Activated CD8-positive, alpha-beta memory T cell treated with anti-CD3 and anti-CD28 coated beads, Interleukin-2, amount 50 U/mL, for 1 hour (primary cell): ENCODE data around the gene SDK1.

Experiments used
- DNase-seq: peaks from one replicate; pipeline ENCODE4 v3.0.0-alpha.2; 2020; ENCODE audit errors: extremely low read depth

The SDK1 gene

DNA sequence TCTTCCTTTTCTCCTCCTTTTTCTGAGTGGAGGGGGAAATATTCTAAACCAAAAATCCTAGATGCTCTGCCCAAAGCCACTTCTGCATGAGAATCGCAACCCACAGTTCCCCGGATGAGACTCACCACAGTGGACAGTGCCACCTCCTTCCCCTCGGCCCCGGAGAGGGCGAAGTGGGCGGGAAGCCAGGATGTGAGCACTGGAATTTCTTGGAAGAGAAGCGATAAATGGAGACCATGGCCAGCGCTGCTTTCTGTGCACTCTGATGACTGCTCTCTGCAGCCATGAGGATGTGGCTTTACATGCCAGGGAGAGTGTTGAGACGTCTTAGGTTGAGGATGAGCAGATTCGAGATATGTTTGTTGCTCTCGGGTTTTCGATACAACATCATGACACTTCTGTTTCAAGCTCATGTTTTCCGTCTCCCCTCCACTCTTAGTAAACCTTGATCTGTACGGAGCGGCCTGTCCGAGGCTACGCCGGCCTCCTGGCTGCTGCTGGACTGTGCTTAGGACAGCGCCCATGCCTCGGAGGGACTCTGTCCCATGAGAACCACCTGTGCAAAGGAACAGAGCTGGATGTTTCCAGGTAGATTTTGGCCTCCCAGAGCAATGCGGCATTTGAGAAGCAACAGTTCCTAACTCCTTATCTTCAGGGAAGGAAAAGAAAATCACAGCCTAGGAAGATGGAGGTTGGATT is 966.4 kb downstream of the SDK1 start:
- DNase-seq: no peak

DNA sequence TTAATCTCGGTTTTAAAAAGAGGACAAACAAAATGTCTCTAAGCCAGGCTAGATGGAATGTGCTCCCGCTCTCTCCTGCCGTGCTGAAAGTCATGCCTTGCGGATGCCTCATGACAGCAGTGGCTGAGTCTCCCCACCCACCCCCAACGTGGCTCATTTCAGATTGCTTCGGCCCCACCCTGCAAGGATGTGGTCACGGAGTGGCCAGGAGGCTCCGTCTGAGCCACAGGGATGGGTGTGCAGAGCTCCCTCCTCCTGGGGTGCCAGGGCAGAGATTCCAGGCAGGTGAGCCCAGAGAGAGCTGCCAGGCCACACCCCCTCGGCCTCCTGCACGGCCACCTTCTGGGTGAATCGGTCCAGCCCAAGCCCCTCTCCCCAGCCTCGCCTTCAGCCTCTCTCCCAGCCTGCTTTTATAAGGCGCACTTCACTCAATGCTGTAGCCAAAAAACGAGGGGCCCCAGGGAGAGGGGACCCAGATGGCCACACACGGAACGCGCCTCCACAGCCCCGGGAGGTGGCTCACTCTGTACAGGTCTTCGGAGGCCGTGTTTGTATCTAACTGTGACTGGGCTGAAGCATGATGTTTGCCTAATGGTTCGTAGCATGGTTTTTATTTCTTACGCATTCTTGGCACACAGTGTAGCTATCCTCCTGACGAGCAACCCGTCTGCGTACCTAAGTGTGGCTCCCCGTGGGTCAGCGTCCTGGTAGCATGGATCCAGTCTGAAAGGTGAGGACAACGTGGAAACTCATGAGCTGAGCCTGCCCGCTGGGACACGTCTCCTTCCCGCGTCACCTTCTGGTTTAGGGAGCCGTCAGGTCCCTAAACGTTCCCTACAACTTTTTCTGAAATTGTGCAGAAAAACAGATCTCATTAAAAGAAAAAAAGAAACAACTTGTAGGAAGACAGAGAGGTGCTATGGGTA is 967.3 kb downstream of the SDK1 start:
- DNase-seq: no peak

DNA sequence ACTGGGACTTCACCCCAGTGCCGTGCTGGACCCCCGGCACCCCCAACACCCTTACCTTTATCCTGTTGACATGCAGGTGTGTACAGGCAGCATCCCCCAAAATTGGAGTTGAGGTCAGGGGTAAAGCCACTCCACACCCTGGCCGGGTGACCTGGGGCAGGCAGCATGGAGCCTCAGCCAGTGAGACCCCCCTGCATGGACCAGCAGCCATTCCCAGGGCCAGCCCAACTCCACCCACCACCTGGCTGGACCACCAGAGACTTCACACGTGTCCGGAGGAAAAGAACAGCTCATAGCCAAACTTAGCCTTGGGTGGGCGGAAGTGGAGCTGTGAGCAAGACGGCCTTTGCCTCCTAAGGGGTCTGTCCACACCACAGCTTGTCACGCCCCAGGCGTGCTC is 968.0 kb downstream of the SDK1 start:
- DNase-seq: no peak

DNA sequence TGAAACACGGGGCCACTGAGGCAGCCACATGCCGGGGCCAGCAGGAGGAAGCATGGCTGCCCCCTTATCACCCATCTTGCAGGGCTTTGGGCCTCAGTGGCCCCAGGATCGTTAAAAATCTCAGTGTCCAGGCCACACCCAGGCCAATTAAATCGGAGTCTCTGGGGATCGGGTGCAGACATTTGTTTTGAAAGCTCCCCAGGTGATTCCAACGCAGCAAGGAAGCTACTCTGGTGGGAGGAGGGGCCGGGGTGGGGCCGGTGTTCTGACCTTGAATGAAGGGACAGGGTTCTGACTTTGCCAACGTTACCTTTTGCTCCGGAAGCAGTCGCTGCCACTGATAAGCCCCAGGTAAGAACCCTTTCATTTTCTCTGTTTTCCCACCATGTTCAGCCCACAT is 968.7 kb downstream of the SDK1 start:
- no peak for DNase-seq

DNA sequence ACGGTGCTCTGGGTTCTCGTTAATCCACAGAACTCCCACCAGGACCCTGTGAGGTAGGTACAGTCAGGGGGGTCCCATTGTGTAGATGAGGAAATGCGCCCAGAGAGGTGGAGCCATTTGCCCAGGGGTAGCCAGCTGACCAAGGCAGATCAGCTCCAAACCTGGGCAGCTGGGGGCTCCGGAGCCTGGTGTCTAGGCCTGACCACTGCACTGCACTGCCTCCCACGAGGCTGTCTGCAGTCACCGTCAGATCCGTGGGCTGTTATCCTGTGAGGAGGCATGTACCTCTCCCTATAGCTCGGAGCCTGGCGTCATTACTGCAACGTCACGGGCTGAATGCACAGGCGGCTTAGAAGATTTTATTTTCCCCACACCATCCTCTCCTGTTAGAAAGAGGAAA is 969.2 kb downstream of the SDK1 start:
- no peak for DNase-seq

DNA sequence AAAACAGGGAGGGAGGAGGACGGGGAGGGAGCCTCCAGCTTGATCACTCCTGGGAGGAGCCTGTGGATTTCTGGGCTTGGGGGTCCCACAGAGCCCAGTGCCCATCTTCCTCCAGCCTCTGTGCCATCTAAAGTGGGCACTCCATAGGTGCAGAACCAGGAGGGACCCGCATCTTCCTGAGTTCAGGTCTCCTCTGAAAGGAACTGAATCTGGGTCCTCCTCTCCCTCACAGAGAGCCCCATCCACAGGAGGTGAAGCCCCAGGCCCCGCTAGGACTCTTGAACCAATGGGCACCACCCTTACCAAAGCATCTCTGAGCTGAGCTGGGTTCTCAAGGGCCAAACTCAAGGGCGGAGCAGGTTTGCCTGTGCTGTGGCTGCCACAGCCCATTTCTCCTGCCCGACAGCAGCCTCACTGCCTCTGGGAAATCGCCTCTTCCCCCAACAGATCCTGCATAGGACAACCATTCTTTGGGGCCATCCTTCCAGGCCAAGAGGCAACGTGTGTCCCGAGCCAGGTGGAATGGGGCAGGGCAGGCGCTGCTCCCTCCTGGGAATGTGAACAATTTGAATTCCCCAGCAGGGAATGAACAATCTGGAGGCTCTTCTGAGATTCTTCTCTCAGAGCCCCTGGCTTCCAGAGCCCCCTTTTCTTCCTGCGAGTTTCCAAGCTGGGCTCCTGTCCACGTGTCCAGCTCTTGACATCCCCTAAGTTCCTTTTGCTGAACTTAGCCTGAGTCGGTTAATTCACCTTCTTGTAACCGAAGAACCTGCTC is 970.1 kb downstream of the SDK1 start:
- no peak for DNase-seq

DNA sequence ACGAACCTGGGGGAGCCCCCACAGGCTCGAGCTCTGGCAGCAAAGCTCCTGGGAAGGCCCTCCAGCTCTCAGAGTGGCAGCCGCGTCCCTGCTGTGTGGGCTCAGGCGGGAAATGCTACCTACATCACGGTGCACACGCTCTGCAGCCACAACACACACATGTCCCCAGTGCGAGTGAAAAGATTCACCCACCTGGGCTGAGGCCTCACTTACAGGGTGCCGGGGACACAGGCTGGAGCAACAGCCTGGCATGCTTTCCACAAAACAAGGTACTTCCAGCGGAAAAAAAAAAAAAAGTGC is 970.6 kb downstream of the SDK1 start:
- no peak for DNase-seq

DNA sequence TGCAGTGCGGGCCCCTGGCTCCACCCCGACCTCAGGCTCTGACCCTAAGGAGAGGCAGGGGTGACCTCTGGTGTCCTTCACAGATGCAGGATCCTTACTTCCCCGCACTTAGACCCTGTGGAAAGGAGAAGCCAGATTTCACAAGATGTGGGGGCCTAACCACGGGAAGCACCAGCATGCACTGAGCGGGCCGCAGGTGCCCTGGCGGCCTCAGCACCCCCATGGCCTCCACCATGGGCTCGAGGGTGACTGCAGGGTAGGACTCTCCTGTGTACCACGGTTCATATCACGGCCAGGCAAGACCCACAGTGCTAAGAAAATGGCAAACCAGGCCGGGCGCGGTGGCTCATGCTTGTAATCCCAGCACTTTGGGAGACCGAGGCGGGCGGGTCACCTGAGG is 971.1 kb downstream of the SDK1 start:
- no peak for DNase-seq

DNA sequence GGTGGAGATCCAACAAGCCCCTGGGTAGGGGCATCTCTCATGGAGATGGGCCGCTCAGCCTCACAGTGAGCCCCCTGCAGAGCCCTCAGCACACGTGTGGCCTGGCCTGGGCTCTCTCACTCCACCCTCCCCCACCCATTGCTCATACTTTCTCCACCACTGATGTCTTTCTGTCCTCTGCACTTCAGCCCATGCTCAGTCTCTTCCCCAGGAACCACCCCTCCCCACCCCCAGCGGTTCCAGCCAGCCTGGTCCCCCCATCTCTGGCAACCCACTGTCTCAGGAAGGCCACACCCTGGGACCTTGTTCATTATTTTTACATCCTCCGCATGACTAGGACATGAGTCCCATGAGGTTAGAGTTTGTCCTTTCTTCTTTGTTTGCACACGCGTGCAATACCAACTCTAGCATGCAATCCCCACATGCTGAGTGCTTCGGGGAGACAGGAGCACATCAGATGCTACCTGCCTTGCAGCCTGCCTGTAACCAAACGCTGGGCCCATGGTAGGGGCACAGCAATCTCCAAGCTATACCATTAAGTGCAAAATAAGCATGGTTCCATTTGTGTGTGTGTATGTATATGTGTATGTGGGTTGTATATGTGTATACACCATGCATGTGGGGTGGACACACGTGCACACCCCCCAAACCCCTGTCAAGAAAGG is 972.6 kb downstream of the SDK1 start:
- no peak for DNase-seq

DNA sequence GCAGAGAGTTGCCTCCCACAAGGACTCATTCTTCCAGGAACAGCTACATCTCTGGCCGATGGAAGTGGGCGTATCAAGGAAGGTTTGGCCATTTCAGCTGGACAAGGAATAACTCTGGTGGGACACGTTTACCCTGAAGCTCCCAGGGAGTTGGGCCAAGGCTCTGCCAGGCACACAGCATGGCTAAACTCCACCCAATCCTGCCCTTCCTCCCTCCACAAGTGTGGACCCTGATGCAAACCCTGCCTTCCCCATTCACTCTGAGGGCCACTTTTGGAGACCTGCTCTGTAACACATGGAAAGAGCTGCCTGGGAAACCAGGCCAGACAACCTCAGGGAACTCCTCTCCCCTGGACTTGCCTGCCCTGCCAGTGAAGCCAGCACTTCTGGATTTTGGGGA is 973.2 kb downstream of the SDK1 start:
- DNase-seq: no peak

DNA sequence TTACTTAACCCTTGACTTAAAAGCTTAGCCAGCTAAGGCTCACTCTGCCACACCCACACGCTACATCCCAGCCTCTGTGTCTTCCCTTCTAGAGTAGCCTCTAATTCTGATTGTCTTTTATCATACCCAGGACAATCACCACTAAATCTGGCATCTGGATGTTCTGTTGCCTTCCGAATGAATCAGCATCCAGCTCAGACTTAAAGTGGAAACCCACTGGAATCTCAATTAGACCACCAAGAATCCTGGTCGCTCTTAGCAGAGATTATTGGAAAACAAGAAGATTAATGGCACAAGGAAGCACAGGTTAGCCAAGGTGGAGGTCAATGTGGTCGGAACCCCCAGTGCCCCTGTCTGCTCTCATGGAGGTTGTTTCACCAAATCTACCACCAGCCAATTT is 976.9 kb downstream of the SDK1 start:
- DNase-seq: no peak

DNA sequence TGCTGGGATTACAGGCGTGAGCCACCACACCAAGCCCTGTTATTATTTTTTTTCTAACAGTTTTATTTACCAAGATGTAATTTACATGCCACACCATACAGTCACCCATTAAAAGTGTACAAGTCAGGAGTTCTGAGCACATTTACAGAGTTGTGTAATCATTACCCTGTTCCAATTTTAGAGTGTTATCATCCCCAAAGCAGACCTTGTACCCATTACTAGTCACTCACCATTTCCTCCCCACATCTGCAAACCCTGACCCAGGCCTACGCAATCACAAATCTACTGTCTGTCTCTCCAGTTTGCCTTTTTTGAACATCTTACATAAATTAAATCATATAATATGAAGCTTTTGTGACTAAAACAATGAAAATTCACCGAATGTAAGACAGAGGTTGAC is 978.2 kb downstream of the SDK1 start:
- DNase-seq: no peak

DNA sequence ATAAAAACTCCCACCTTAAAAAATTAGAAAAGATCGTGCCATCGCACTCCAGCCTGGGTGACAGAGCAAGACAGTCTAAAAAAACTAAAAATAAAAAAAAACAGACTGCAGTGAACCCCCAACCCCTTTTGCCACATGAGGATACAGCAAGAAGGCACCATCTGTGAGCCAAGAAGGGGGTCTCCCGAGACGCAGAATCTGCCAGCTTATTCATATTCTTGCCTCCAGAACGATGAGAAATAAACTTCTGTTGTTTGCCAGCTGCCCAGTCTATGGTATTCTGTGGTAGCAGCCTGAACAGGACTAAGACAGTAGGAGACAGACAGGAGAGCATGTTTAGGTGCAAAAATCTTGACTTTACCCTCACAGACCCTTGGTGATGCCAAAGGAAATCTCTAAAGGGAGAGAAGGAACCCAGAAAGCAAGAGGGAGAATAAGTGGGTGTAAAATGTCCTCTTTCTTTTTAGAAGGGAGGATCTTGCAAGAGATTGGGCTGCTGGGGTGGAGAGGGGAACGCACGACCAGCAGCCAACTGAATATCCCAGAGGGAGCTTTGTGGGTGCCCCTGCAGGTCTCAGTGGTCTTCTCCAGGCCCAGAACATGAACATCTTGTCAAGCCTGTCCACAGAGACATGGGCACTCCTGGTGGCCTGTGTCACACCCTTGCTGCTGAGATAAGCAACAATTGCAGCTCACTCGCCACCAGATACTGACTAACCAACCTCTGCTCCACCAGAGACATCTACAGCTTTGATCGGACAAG is 980.4 kb downstream of the SDK1 start:
- no peak for DNase-seq

DNA sequence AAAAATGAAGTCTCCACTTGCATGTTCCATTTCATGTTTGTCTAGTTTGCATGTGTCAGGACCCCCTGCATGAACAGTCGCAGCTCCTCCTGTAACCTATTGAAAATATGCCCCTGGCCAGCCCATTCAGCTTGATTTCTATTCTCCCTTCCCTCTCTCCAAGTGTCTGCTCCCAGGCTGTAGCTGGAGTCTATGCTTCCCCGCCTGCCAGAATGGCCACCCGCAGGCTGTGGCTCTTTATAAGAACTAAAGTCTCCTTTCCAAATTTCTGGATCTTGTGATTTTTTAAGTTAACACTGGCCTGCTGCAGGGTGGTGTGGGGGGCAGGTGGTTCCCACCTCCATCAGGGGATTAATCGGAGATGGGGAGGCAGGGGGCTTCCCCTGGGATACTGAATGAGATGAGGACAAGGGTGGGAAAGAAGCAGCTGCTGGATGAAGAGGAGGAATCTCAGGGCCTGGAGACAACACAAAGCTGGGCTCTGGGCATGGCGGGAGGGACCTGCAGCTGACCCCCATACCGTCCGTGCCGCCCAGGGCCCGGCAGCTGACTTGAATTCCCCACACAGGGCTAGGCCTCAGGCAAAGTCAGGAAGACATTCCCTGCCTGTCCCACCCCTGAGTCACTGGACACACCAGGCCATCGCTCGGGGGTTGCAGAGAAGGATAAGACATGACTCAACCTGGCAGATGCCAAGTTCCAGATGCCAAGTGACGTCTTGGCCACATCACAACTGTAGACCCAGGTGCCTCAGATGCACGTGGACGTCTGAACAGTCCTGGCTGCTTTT is 981.6 kb downstream of the SDK1 start:
- no peak for DNase-seq

DNA sequence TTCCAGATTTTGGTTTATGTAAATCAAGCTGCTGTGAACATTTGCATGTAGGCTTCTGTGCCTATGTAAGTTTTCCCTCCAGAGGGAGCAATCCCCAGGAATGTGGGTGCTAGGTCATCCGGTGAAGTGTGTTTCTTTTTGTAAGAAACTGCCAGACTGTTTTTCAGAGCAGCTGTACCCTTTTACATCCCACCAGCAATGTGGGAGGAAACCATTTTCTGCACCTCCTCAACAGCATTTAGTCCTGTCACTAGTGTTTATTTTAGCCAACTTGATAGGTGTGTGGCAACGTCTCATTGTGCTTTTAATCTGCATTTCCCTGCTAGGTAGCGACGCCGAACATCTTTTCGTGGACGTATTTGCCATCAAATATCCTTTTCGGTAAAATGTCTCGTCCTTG is 985.3 kb downstream of the SDK1 start:
- no peak for DNase-seq

DNA sequence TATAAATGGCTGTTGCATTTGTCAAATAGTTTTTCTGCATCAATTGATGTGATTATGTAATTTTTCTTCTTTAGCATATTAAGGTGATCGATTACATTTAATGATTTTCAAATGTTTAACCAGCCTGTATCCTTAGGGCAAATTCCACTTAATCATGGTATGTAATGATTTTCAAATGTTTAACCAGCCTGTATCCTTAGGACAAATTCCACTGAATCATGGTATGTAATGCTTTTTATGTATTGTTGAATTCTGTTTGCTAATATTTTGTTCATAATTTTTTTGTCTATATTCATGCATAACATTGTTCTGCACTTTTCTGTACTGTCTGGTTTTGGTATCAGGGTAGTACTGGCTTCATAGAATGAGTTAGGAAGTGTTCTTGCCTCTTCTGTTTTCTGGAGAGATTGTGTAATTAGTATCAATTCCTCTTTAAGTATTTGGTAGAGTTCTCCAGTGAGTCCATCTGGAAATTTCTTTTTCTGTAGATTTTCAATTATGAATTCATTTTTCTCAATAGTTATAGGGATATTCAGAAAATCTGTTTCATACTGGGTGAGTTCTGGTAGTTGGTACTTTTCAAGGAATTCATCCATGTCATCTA is 987.8 kb downstream of the SDK1 start:
- no peak for DNase-seq

DNA sequence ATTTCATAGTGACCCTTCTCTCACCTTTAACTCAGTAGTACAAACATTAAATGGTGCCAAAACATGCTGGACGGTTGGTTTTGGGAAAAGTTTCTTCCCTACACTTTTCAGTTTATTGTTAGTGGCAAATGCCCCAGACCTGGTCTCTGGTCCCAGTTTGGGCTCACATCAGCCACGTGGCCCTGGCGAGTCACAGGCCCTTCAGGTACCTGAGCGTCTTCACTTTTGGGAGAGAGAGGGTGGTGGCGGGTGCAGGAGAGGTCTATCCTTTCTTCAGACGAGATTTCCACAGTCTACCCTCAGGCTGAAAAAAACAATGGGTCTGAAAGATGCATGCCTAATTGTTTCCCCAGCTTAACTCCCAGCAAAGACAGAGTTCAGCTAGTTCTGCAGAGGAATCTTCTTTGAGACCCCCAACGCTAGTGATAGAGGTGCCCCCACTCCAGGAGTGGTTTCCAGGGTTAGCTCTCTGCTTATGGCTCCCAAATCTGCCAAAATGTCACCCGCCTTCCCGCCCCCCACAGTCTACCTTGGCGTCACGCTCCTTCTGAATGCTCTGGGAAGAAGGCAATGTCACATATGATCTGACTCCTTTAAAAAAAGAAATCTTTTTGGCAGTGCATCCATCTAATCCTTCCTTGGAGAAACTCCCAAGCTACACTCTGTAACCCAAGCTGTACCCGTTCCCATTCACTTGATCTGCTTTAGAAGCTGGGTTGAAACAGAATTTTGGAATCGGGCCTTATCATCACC is 996.3 kb downstream of the SDK1 start:
- DNase-seq: no peak

DNA sequence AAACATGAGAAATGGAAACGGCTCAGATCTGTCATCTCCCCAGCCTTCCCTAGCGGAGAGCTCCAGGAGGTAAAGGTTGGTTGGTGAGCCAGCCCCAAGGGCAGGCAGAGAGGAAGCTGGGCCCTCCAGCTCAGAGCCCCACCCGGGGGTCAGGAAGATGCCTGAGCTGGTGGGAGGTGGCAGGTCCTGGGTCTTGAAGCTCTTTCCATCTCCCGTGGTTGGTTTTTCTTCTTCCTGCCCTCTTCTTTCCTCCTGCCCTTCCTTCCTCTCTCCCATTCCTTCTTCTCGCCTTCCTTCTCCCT is 996.8 kb downstream of the SDK1 start:
- no peak for DNase-seq

DNA sequence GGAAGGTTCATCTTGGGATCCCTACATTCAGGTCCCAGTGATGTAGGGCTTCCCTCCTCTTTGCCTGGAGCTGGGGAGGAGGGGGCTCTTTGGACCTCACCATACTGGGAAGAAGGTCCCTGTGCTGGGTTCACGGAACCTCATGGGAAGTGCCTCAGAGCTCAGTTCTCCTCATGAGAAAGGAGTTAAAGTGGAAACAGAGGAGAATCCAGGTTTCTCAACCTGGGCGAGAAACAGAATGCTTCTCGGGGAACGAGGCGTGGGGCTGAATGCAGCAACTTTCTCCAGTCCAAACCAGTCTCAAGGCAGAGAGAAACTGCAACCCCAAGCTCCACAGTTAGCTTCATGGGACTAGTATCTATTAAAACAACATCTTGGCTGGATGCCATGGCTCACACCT is 998.4 kb downstream of the SDK1 start:
- no peak for DNase-seq
